Activated T-cell treated with anti-CD3 and anti-CD28 coated beads, Interleukin-2, amount 50 U/mL, for 72 hours (primary cell): ENCODE measurements around the gene ARHGEF26. TPM values are rescaled to one million over a fixed set of nuclear protein-coding genes. Genes with fewer than 3 reads are reported as not detected.
A peak's percentile ranks its signal among the peaks of the same experiment; 100 is the strongest.

Experiments used
- ATAC-seq, 2 donors: fragments of 150-1000 bp; cut with Tn5 transposase; replicated peaks in 1 of 2; 2 replicates each; pipeline ENCODE4 v1.10.0; 2021; ENCODE audit warnings: moderate library complexity in 2 of 2, mild to moderate bottlenecking in 1 of 2
- DNase-seq, 2 donors: peaks; one replicate each; pipeline ENCODE4 v3.0.0; 2021 to 2022; ENCODE audit warnings: mixed read lengths in 1 of 2
- H3K27ac Mint-ChIP-seq: one replicate; pipeline ENCODE4 v1.8.0; 2022; ENCODE audit warnings: mild to moderate bottlenecking, moderate library complexity, mixed read lengths
- H3K27me3 Mint-ChIP-seq: one replicate; pipeline ENCODE4 v1.8.0; 2022; ENCODE audit warnings: low read depth, mixed read lengths
- H3K36me3 Mint-ChIP-seq, 2 donors: one replicate each; pipeline ENCODE4 v1.8.0; 2022; ENCODE audit warnings: mixed read lengths in 2 of 2, mild to moderate bottlenecking in 1 of 2; ENCODE audit not compliant: insufficient read depth in 2 of 2
- H3K4me1 Mint-ChIP-seq: one replicate; pipeline ENCODE4 v1.8.0; 2022; ENCODE audit warnings: low read depth, mixed read lengths
- H3K4me3 Mint-ChIP-seq, 2 donors: one replicate each; pipeline ENCODE4 v1.8.0; 2022; ENCODE audit warnings: mild to moderate bottlenecking in 2 of 2, mixed read lengths in 2 of 2, moderate library complexity in 2 of 2
- H3K9me3 Mint-ChIP-seq, 2 donors: one replicate each; pipeline ENCODE4 v1.8.0; 2022; ENCODE audit warnings: mixed read lengths in 2 of 2
- total RNA-seq, 2 donors: library from RNA; stranded (reverse); gene quantifications; one replicate each; pipeline ENCODE4 v1.2.3, GENCODE V29; 2022

ARHGEF26 gene
- total RNA-seq, 2 donors from 2014 or later = 0.31 to 0.32 TPM

DNA sequence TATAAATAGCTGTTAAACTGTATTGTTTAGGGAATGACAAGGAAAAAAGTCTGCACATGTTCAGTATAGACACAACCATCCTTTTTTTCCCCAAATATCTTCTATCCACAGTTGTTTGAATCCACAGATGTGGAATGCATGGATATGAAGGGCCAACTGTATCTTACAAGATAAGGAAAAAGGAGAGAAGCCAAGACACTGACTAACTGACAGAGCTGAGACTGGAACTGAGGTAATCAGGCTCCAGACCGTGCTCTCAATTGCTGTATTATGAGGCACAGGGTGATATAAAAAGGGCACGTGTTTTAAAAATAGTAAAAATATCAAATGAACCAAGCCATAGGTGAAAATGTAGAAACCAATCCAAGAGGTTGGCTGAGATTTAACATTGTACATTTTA, 154.1 kb downstream of the ARHGEF26 start:
- no peak overlapping the region for H3K27ac Mint-ChIP-seq
- H3K36me3 Mint-ChIP-seq = peaks cover 9 to 37% of the 10 kb centered on the region in 2 donors
- ATAC-seq = no peak
- no peaks in the 10 kb centered on the region for H3K27me3 Mint-ChIP-seq
- no peaks in the 10 kb centered on the region for H3K4me1 Mint-ChIP-seq
- no peak for DNase-seq
- H3K9me3 Mint-ChIP-seq = no peaks in the 10 kb centered on the region
- H3K4me3 Mint-ChIP-seq = no peak overlapping the region

DNA sequence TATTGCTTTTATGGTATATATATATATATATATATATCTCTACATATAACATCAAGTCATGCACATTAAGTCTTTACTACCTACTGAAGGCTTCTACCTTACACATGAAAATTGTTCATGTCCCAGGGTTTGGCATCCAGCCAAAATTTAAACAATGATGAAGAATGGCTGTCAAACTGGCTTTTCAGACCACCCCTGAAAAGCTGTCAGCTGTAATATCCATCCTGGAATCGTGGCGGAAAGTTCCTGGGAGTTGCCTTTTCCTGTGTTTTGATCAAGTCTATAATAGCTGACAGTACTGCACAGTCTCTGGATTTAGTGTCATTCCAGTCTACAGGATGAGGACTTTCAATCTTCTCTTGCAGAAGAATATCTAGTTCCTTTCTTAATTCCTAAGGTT, 154.8 kb downstream of the ARHGEF26 start:
- H3K27ac Mint-ChIP-seq = no peak overlapping the region

DNA sequence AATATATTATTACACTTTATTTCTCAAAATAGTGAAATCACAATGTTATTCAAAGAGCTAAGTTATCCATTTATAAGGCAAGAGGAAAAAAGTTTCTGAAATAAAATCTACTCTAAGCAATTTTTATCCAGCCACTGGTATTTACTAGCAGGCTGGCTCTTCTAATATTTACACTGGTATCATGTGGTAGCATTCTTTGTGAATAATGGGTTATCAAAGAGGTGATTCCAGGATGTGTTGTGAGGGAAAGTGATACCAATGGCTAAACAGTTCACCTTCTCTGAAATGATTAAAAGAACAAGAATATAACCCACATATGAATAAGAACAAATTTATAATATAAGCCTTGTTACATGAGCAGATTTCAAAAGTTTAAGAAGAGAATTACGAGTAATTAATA, 159.0 kb downstream of the ARHGEF26 start:
- Mint-ChIP-seq H3K27me3 (no peaks in the 10 kb centered on the region), H3K4me3 (no peak overlapping the region), H3K4me1 (no peaks in the 10 kb centered on the region), H3K9me3 (no peaks in the 10 kb centered on the region), H3K27ac (no peak overlapping the region), H3K36me3 (peaks cover 6 to 38% of the 10 kb centered on the region in 2 donors)
- ATAC-seq (no peak), DNase-seq (no peak)

More for the DNA sequence above, 154.8 kb downstream of the ARHGEF26 start:
- Mint-ChIP-seq H3K27me3 (no peaks in the 10 kb centered on the region), H3K4me1 (no peaks in the 10 kb centered on the region), H3K9me3 (no peaks in the 10 kb centered on the region), H3K4me3 (no peak overlapping the region), H3K36me3 (peaks cover 9 to 37% of the 10 kb centered on the region in 2 donors)
- DNase-seq = no peak
- no peak for ATAC-seq

DNA sequence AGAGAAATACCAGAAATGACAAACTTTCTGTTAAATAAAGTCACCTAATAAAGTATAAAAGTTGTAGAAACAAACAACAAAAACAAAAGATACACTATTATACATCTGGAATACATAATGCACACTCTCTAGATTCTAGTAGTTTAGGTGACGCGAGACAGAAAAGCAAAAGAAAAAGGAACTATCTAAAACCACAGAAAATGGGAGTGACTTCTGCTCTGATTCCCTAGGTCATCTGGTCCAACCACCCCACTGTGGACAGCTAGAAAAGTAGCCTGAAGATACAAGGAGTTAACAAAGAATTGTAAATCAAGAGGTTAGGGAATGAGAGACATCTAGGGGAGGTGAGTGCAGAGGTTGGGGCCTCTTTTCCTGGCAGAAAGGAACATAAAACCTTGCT, 164.0 kb downstream of the ARHGEF26 start:
- H3K27me3 Mint-ChIP-seq = no peaks in the 10 kb centered on the region
- no peak overlapping the region for H3K4me3 Mint-ChIP-seq
- peaks cover 5 to 34% of the 10 kb centered on the region in 2 donors for H3K36me3 Mint-ChIP-seq
- ATAC-seq (no peak), DNase-seq (no peak)
- H3K27ac Mint-ChIP-seq = peak overlapping the region; percentile 55
- H3K4me1 Mint-ChIP-seq = no peaks in the 10 kb centered on the region
- no peaks in the 10 kb centered on the region for H3K9me3 Mint-ChIP-seq

DNA sequence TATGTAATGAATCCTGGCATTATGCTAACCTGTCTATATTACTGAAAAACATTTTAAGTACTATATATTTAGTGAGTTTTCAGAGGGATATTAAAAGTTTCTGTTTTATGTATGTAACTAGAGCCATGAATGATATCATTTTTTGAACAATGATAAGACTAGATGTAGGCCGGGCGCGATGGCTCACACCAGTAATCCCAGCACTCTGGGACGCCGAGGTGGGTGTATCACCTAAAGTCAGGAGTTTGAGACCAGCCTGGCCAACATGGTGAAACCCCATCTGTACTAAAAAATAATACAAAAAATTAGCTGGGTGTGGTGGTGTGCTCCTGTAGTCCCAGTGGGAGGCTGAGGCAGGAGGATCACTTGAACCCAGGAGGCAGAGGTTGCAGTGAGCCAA, 169.0 kb downstream of the ARHGEF26 start:
- Mint-ChIP-seq H3K9me3 (no peaks in the 10 kb centered on the region), H3K4me3 (no peak overlapping the region), H3K27me3 (no peaks in the 10 kb centered on the region), H3K36me3 (peaks cover 3 to 28% of the 10 kb centered on the region in 2 donors), H3K27ac (no peak overlapping the region), H3K4me1 (no peaks in the 10 kb centered on the region)
- DNase-seq (no peak), ATAC-seq (no peak)

DNA sequence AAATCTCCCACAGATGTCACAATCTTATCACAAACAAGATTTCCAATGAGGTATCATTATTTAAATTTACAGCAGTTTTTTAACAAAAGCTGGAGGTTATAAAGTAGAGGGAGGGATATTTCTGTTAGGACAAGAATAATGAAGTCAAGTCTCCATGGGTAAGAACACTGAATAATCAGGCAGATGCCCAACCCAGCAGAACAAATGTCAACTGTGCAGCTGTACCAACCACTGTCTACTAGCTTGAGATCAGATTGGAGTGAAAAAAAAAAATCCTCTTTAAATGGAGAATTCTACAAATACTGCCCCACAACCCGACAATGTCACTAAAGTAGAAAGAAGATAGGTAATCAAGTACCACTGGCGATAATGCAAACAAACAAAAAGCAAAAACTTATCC, 172.8 kb downstream of the ARHGEF26 start:
- no peak overlapping the region for H3K4me3 Mint-ChIP-seq
- H3K36me3 Mint-ChIP-seq = peaks cover 3 to 29% of the 10 kb centered on the region in 2 donors

DNA sequence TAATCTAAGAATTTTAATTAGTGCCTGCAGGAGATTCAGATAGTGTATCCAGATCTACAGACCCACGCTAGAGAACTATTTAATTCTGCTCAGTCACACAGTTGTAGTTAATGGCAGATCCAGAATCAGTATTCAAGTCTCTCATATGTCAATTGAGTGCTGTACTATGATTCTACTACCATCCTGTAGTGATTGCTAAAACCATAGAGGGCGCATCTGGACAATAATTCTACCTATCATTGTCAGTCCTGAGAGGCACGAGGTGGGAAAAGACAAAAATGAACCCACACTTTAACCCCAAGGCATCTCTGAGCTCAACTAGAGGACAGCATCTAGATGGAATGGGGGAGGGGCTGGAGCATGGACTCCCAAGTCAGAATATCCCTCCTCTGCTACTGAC, 180.4 kb downstream of the ARHGEF26 start:
- ATAC-seq (no peak), DNase-seq (no peak)
- Mint-ChIP-seq H3K27ac (no peak overlapping the region), H3K9me3 (no peaks in the 10 kb centered on the region), H3K4me1 (peaks cover 2% of the 10 kb centered on the region), H3K4me3 (no peak overlapping the region), H3K27me3 (no peaks in the 10 kb centered on the region), H3K36me3 (peaks cover 6 to 46% of the 10 kb centered on the region in 2 donors)

More for the DNA sequence above, 172.8 kb downstream of the ARHGEF26 start:
- DNase-seq = no peak
- Mint-ChIP-seq H3K4me1 (no peaks in the 10 kb centered on the region), H3K27ac (no peak overlapping the region), H3K27me3 (no peaks in the 10 kb centered on the region), H3K9me3 (no peaks in the 10 kb centered on the region)
- no peak for ATAC-seq

DNA sequence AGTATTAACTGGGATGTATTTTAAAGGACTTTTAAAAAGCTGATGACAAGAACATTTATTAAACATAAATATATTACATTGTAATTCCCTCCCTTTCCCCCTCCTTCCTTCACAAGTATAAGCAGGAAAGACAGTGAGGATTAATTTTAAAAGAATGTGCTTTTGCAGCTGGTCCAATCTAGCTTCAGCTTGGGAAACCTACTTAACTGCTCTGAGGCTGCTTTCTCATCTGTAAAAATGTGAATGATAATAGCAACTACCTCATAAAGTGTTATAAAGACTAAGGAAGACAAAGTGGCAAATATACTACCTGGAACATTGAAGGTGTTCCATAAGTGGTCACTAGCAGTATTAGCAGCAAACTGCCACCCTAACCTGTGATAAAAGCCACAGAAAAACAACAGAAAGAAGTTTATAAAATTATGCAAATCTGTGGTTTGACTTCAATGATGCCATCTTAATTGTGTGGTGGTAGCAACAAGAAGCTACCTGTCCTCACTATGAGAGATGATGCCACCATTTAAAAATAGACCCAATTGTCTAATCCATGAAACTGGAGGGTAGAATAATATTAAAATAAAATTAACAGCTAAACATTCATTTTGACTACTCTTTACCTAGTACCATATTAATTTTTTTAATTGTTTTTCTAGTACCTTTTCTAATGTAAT, 183.1 kb downstream of the ARHGEF26 start:
- peaks cover 16% of the 10 kb centered on the region for H3K4me1 Mint-ChIP-seq
- H3K27me3 Mint-ChIP-seq = no peaks in the 10 kb centered on the region
- H3K36me3 Mint-ChIP-seq = peaks cover 11 to 43% of the 10 kb centered on the region in 2 donors
- H3K4me3 Mint-ChIP-seq = no peak overlapping the region
- no peaks in the 10 kb centered on the region for H3K9me3 Mint-ChIP-seq
- DNase-seq (no peak), ATAC-seq (no peak)
- H3K27ac Mint-ChIP-seq = peak overlapping the region; percentile 24

DNA sequence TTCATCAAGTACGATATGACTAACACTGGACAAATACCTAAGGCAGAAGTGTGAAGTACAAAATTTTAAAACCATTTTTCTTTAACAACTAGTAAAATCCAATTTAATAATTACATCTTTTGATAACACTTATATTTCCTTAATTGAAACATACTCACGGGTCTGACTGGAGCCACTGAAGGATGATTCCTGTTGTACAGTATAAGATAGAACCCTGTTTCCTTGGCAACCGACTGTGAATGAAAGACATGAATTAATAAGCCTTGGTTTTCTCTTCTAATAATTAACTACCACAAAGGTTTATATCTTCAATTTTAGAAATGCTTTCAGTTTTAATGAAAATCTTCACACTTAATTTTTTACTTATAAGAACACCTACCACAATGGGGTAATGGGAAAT, 183.7 kb downstream of the ARHGEF26 start:
- H3K4me3 Mint-ChIP-seq = no peak overlapping the region
- H3K27me3 Mint-ChIP-seq = no peaks in the 10 kb centered on the region
- no peak overlapping the region for H3K27ac Mint-ChIP-seq
- no peak for ATAC-seq
- H3K9me3 Mint-ChIP-seq = no peaks in the 10 kb centered on the region
- DNase-seq = no peak
- H3K36me3 Mint-ChIP-seq = peaks cover 11 to 46% of the 10 kb centered on the region in 2 donors
- peaks cover 16% of the 10 kb centered on the region for H3K4me1 Mint-ChIP-seq

DNA sequence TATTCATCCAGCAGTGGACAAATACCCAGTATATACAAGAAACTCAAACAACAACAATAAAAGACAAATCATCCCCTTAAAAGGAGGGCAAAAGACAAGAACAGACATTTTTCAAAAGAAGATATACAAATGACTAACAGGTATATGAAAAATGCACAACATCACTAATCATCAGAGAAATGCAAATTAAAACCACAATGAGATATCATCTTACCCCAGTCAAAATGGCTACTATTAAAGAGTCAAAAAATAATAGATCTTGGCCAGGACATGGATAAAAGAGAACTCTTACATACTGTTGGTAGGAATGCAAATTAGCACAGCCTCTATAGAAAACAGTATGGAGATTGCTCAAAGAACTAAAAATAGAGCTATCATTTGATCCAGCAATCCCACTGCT, 186.2 kb downstream of the ARHGEF26 start:
- DNase-seq (no peak), ATAC-seq (peak in 1 of 2 donors; percentile 17)
- H3K9me3 Mint-ChIP-seq = no peaks in the 10 kb centered on the region
- peaks cover 22% of the 10 kb centered on the region for H3K4me1 Mint-ChIP-seq
- H3K36me3 Mint-ChIP-seq = peaks cover 13 to 35% of the 10 kb centered on the region in 2 donors
- H3K4me3 Mint-ChIP-seq = peak overlapping the region in 1 of 2 donors; percentile 2
- H3K27me3 Mint-ChIP-seq = no peaks in the 10 kb centered on the region
- peak overlapping the region; percentile 18 for H3K27ac Mint-ChIP-seq

Other genes with a start within 250 kb of the ARHGEF26 start
- gene DHX36, start 203.1 kb downstream of the ARHGEF26 start, total RNA-seq = 10 to 100 TPM; 73.9 to 76.7 TPM